ENCODE results near the gene CD6. TPM values are rescaled to one million over a fixed set of nuclear protein-coding genes. Genes with fewer than 3 reads are reported as not detected.

The CD6 gene
- total and polyA plus RNA-seq, 2 experiments from 2014 or later, result 0.03 TPM; not detected in 1

DNA sequence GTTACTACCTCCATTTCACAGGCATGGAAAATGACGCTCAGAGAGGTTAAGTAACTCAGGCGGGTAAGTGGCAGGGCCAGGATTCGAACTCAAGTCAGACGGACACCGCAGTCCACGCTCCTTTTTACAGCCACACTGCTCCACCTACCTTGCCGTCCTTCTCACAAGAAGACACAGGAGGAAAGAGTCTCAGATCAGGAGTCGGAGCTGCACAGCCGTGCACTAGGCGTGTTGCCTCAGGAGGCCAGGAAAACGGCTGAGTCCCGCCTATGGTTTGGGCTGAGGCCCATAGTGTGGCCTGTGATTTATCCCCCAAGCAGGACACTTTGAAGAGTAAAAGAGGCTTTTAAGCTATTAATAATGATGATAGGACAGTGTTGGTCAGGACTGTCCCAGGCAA lies 86.1 kb downstream of the CD6 start:
- TF ChIP-seq EZH2phosphoT487 (IDR thresholded peaks at IDR 0.05; ENCODE audit: low read depth, severe bottlenecking, unreplicated experiment) (no peak), EZH2 (IDR thresholded peaks at IDR 0.05; ENCODE audit: borderline replicate concordance) (no peak)
- TF ChIP-seq, protein P1, sequence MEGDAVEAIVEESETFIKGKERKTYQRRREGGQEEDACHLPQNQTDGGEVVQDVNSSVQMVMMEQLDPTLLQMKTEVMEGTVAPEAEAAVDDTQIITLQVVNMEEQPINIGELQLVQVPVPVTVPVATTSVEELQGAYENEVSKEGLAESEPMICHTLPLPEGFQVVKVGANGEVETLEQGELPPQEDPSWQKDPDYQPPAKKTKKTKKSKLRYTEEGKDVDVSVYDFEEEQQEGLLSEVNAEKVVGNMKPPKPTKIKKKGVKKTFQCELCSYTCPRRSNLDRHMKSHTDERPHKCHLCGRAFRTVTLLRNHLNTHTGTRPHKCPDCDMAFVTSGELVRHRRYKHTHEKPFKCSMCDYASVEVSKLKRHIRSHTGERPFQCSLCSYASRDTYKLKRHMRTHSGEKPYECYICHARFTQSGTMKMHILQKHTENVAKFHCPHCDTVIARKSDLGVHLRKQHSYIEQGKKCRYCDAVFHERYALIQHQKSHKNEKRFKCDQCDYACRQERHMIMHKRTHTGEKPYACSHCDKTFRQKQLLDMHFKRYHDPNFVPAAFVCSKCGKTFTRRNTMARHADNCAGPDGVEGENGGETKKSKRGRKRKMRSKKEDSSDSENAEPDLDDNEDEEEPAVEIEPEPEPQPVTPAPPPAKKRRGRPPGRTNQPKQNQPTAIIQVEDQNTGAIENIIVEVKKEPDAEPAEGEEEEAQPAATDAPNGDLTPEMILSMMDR (IDR thresholded peaks at IDR 0.05; ENCODE audit: poor library complexity), result no peak
- no peaks in the 10 kb centered on the region for H3K79me2 ChIP-seq
- H3K4me2 ChIP-seq, result no peak overlapping the region
- no peaks in the 10 kb centered on the region for H3K36me3 ChIP-seq (replicated peaks; ENCODE audit: insufficient read depth, low read depth)
- H3K4me1 ChIP-seq (ENCODE audit: insufficient read depth), result no peaks in the 10 kb centered on the region
- WGBS (ENCODE audit: low lambda C conversion rate, missing lambda C conversion rate), result 89% methylated on average over 12 of the region's 12 CpGs
- H3K27me3 ChIP-seq, result no peaks in the 10 kb centered on the region
- no peak overlapping the region for H2AFZ ChIP-seq
- no peak overlapping the region for H3K27ac ChIP-seq
- no peaks in the 10 kb centered on the region for H3K9me2 ChIP-seq (replicated peaks; ENCODE audit: insufficient read depth)
- DNase-seq (ENCODE audit: low spot score), result no peak
- H3K9me3 ChIP-seq (ENCODE audit: low read depth), result no peaks in the 10 kb centered on the region
- no peak overlapping the region for H3K4me3 ChIP-seq
- H4K20me1 ChIP-seq (ENCODE audit: insufficient read depth, poor library complexity, severe bottlenecking), result no peaks in the 10 kb centered on the region

DNA sequence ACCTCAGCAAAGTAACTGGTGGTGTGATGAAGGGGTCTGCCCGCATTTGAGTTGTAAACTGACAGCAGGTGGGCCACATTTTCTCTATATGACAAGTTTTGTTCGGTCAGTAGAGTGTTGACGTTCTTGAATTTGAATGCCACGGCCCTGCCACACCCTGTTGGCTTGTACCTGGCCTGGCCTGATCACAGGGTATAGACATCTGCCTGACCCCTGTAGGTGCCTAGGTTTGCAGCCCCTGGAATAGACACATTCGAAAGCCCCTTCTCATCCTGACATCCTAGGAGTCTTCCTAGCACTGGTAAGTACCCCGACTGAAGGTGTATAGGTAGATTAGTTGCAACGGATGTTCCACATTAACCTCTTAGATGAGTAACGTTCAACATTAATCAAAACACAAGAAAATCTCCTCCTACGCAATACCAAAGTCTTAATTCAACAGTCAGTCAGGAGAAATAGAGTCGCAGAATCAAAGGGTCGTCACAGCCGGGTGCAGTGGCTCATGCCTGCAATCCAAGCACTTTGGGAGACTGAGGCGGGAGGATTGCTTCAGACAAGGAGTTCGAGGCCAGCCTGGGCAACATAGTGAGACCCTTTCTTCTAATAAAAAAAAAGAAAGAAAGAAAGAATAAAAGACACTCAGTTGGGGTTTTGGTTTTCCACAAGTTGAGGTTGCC lies 87.2 kb downstream of the CD6 start:
- H3K27me3 ChIP-seq, result no peaks in the 10 kb centered on the region
- no peak overlapping the region for H3K4me2 ChIP-seq
- H3K9me2 ChIP-seq (replicated peaks; ENCODE audit: insufficient read depth), result no peaks in the 10 kb centered on the region
- no peak for DNase-seq (ENCODE audit: low spot score)
- no peaks in the 10 kb centered on the region for H3K79me2 ChIP-seq
- H3K36me3 ChIP-seq (replicated peaks; ENCODE audit: insufficient read depth, low read depth), result no peaks in the 10 kb centered on the region
- H3K27ac ChIP-seq, result no peak overlapping the region
- no peaks in the 10 kb centered on the region for H4K20me1 ChIP-seq (ENCODE audit: insufficient read depth, poor library complexity, severe bottlenecking)
- no peak overlapping the region for H3K4me3 ChIP-seq
- no peaks in the 10 kb centered on the region for H3K4me1 ChIP-seq (ENCODE audit: insufficient read depth)
- 92% methylated on average over 14 of the region's 14 CpGs for WGBS (ENCODE audit: low lambda C conversion rate, missing lambda C conversion rate)
- TF ChIP-seq EZH2phosphoT487 (IDR thresholded peaks at IDR 0.05; ENCODE audit: low read depth, severe bottlenecking, unreplicated experiment) (no peak), EZH2 (IDR thresholded peaks at IDR 0.05; ENCODE audit: borderline replicate concordance) (no peak)
- TF ChIP-seq, protein P1 (IDR thresholded peaks at IDR 0.05; ENCODE audit: poor library complexity), result no peak
- H2AFZ ChIP-seq, result no peak overlapping the region
- H3K9me3 ChIP-seq (ENCODE audit: low read depth), result no peaks in the 10 kb centered on the region

DNA sequence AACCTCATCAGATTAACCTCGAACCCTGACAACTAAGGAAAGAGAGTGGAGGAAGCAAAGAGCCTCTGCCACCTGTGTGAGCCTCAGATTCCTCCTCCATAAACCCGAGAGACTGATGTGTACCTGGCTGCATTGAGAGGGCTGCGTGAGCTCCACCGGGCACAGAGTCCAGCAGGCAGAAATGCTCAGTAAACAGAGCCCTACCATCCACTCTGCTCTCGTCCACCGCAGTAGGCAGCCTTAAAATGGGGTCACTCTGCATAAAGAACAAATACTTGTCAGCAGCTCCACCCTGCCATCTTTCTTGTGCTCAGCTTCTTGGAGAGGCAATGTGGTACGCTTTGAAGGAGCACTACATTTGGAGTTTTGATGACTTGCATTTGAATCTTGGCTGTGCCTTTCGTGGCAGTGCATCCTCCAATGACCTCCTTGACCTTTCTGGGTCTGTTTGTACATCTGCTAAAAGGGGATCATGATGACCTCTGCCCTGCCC lies 87.8 kb downstream of the CD6 start:
- DNase-seq (ENCODE audit: low spot score), result no peak
- H4K20me1 ChIP-seq (ENCODE audit: insufficient read depth, poor library complexity, severe bottlenecking), result no peaks in the 10 kb centered on the region
- H3K36me3 ChIP-seq (replicated peaks; ENCODE audit: insufficient read depth, low read depth), result no peaks in the 10 kb centered on the region
- no peaks in the 10 kb centered on the region for H3K79me2 ChIP-seq
- H3K4me2 ChIP-seq, result no peak overlapping the region
- 80% methylated on average over 8 of the region's 8 CpGs for WGBS (ENCODE audit: low lambda C conversion rate, missing lambda C conversion rate)
- H3K9me3 ChIP-seq (ENCODE audit: low read depth), result no peaks in the 10 kb centered on the region
- TF ChIP-seq, protein P1 (IDR thresholded peaks at IDR 0.05; ENCODE audit: poor library complexity), result no peak
- TF ChIP-seq EZH2 (IDR thresholded peaks at IDR 0.05; ENCODE audit: borderline replicate concordance), result no peak
- no peak for TF ChIP-seq EZH2phosphoT487 (IDR thresholded peaks at IDR 0.05; ENCODE audit: low read depth, severe bottlenecking, unreplicated experiment)
- H3K9me2 ChIP-seq (replicated peaks; ENCODE audit: insufficient read depth), result no peaks in the 10 kb centered on the region
- H2AFZ ChIP-seq, result no peak overlapping the region
- H3K4me1 ChIP-seq (ENCODE audit: insufficient read depth), result no peaks in the 10 kb centered on the region
- H3K27me3 ChIP-seq, result no peaks in the 10 kb centered on the region
- no peak overlapping the region for H3K27ac ChIP-seq
- H3K4me3 ChIP-seq, result no peak overlapping the region
